CD4-positive, alpha-beta T cell (primary cell): Measurements from ENCODE around the gene UGT1A9. TPM values are rescaled to one million over a fixed set of nuclear protein-coding genes. Genes with fewer than 3 reads are reported as not detected.

Experiments used
- ATAC-seq: fragments of 200-7000 bp; cut with Tn5 transposase; one replicate; pipeline ENCODE4 v1.10.0; 2022; ENCODE audit warnings: mild to moderate bottlenecking; ENCODE audit not compliant: poor library complexity
- CTCF ChIA-PET: fragments of 350-600 bp; sonication (Branson Sonifier 250); formaldehyde crosslinking; loops from one replicate; lab custom pipeline; 2021; ENCODE audit warnings: antibody characterized with exemption, inconsistent platforms; lab: Charles Lee
- POLR2A ChIA-PET: fragments of 350-600 bp; sonication (Branson Sonifier 250); formaldehyde crosslinking; loops from one replicate; lab custom pipeline; 2021; ENCODE audit warnings: antibody characterized with exemption, inconsistent platforms; lab: Charles Lee
- DNase-seq, 14 experiments: peaks; one replicate each; pipeline ENCODE4 v3.0.0-alpha.2; 2013 to 2020; ENCODE audit warnings: mixed read lengths in 2 of 14
- H3K27ac ChIP-seq, 2 donors: one replicate each; pipeline versions ENCODE4 v1.5.1 to v1.7.0; 2013; ENCODE audit warnings: low read length in 2 of 2, low read depth in 1 of 2, mild to moderate bottlenecking in 1 of 2
- H3K27me3 ChIP-seq, 2 experiments: 1 replicate in 1 of 2; 2 replicates in 1 of 2; pipeline versions ENCODE4 v1.6.1 to v1.7.0; 2013; ENCODE audit warnings: low read length in 2 of 2, control low read depth in 1 of 2, mild to moderate bottlenecking in 1 of 2, moderate library complexity in 1 of 2; ENCODE audit not compliant: insufficient read depth in 2 of 2, control insufficient read depth in 1 of 2
- H3K36me3 ChIP-seq: one replicate; pipeline ENCODE4 v1.6.1; 2013; ENCODE audit warnings: low read length, control low read depth; ENCODE audit not compliant: insufficient read depth
- H3K4me1 ChIP-seq: one replicate; pipeline ENCODE4 v1.6.1; 2013; ENCODE audit warnings: low read length, control low read depth; ENCODE audit not compliant: insufficient read depth
- H3K4me3 ChIP-seq: one replicate; pipeline ENCODE4 v1.5.1; 2013; ENCODE audit warnings: mild to moderate bottlenecking, low read length, moderate library complexity
- H3K9me3 ChIP-seq, 2 experiments: 1 replicate in 1 of 2; 2 replicates in 1 of 2; pipeline versions ENCODE4 v1.6.1 to v1.7.0; 2013; ENCODE audit warnings: low read length in 2 of 2, mild to moderate bottlenecking in 2 of 2, control low read depth in 1 of 2, moderate library complexity in 1 of 2; ENCODE audit not compliant: control insufficient read depth in 1 of 2, insufficient read depth in 1 of 2
- H3K27ac Mint-ChIP-seq: one replicate; pipeline ENCODE4 v1.8.0; 2020; ENCODE audit warnings: mixed read lengths
- H3K27me3 Mint-ChIP-seq: one replicate; pipeline ENCODE4 v1.8.0; 2021; ENCODE audit warnings: mixed read lengths
- H3K36me3 Mint-ChIP-seq: one replicate; pipeline ENCODE4 v1.8.0; 2021; ENCODE audit warnings: low read depth, mixed read lengths
- H3K4me1 Mint-ChIP-seq: one replicate; pipeline ENCODE4 v1.8.0; 2021; ENCODE audit warnings: low read depth, mixed read lengths
- H3K4me3 Mint-ChIP-seq: one replicate; pipeline ENCODE4 v1.8.0; 2020; ENCODE audit warnings: mild to moderate bottlenecking, mixed read lengths
- H3K9me3 Mint-ChIP-seq: one replicate; pipeline ENCODE4 v1.8.0; 2020; ENCODE audit warnings: mixed read lengths
- CTCF ChIP-seq: fragments of 200-600 bp; IDR thresholded peaks from one replicate; pipeline ENCODE4 v1.8.0; 2022; ENCODE audit warnings: antibody characterized with exemption, mild to moderate bottlenecking
- intact Hi-C, 2 experiments: fragments of 100-400 bp; cut with DNase I in 1 of 2; cut with micrococcal nuclease in 1 of 2; formaldehyde crosslinking; loops; one replicate each; pipeline versions ENCODE4 v1.15.1 to v1.9.0; 2023 to 2025; cut with DNase I, micrococcal nuclease
- total RNA-seq, 174 experiments: library from RNA in 2 of 174; stranded (reverse) in 2 of 174; gene quantifications; one replicate each; pipeline ENCODE4 v1.2.3 and lab custom pipeline; 2021 to 2026

The UGT1A9 gene
- total RNA-seq, 2 experiments from 2014 or later = not detected

GRCh38 chr2:233789554-233789953 is 117.9 kb downstream of the UGT1A9 start:
- ATAC-seq (no peak), DNase-seq (no peak)
- peaks cover 12% of the 10 kb centered on the region for H3K27me3 Mint-ChIP-seq
- Histone ChIP-seq H3K36me3 (no peaks in the 10 kb centered on the region), H3K4me1 (no peaks in the 10 kb centered on the region), H3K27me3 (peaks cover 0 to 5% of the 10 kb centered on the region in 2 experiments), H3K27ac (no peak overlapping the region), H3K9me3 (peaks cover 0 to 8% of the 10 kb centered on the region in 2 experiments), H3K4me3 (no peak overlapping the region)
- CTCF ChIA-PET = no interaction called here
- H3K9me3 Mint-ChIP-seq = no peaks in the 10 kb centered on the region
- TF ChIP-seq CTCF = no peak
- intact Hi-C loops = no loop called here
- no peaks in the 10 kb centered on the region for H3K36me3 Mint-ChIP-seq
- H3K27ac Mint-ChIP-seq = no peak overlapping the region
- POLR2A ChIA-PET = no interaction called here
- H3K4me3 Mint-ChIP-seq = no peak overlapping the region
- H3K4me1 Mint-ChIP-seq = no peaks in the 10 kb centered on the region

DNA sequence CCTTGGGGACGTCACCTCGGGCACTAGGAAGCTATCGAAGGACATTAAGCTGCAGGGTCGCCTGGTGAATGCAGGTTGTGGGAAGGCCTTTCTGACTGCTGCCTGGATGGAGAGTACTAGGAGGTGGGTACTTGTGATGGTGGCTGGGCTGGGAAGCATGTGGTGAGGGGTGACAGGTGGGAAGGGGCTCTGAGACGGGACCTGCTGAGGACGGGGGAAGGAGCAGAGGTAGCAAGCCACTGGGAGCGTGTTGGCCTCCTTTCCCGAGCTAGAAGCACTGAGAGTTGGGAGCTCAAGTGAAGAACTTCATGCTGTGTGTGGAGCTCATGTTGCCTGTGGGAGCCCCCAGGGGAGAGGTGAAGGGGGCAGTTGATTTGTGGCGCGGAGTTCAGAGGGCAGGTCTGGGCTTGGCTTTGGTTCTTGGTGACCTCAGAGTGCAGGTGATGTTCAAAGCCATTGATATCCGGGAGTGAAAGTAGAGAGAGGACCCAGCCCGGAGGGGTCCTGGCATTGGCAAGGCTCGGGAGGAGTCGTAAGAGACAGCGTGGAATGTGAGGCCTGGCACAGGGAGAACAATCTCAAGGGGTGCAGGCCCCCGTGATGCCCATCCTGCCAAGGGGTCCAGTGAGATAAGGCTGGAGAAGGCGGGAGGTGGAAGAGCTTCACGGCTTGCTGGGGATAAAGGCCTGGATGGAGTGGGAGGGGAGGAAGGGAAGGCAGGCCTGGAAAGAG is 119.6 kb downstream of the UGT1A9 start:
- no peaks in the 10 kb centered on the region for H3K36me3 ChIP-seq
- no peak overlapping the region for H3K27ac Mint-ChIP-seq
- no peaks in the 10 kb centered on the region for H3K9me3 Mint-ChIP-seq
- DNase-seq (no peak), ATAC-seq (no peak)
- no peaks in the 10 kb centered on the region for H3K4me1 ChIP-seq
- H3K4me3 ChIP-seq = no peak overlapping the region
- no peaks in the 10 kb centered on the region for H3K4me1 Mint-ChIP-seq
- POLR2A ChIA-PET = no interaction called here
- no peak overlapping the region for H3K4me3 Mint-ChIP-seq
- intact Hi-C loops = no loop called here
- peaks cover 0 to 8% of the 10 kb centered on the region in 2 experiments for H3K9me3 ChIP-seq
- no peaks in the 10 kb centered on the region for H3K27me3 ChIP-seq
- peaks cover 2% of the 10 kb centered on the region for H3K27me3 Mint-ChIP-seq
- H3K27ac ChIP-seq = no peak overlapping the region
- no peaks in the 10 kb centered on the region for H3K36me3 Mint-ChIP-seq
- CTCF ChIA-PET = no interaction called here
- TF ChIP-seq CTCF = no peak

- POLR2A ChIA-PET = no interaction called here
- Mint-ChIP-seq H3K27ac (no peak overlapping the region), H3K4me3 (no peak overlapping the region)
Observed at GRCh38 chr2:233791883-233792329, 120.2 kb downstream of the UGT1A9 start.

More at GRCh38 chr2:233791883-233792329, 120.2 kb downstream of the UGT1A9 start:
- H3K4me1 Mint-ChIP-seq = no peaks in the 10 kb centered on the region
- H3K27me3 Mint-ChIP-seq = no peaks in the 10 kb centered on the region
- Histone ChIP-seq H3K9me3 (peaks cover 0 to 8% of the 10 kb centered on the region in 2 experiments), H3K27ac (no peak overlapping the region), H3K4me3 (no peak overlapping the region), H3K27me3 (no peaks in the 10 kb centered on the region), H3K4me1 (no peaks in the 10 kb centered on the region), H3K36me3 (no peaks in the 10 kb centered on the region)
- DNase-seq = no peak
- no peaks in the 10 kb centered on the region for H3K9me3 Mint-ChIP-seq
- TF ChIP-seq CTCF = no peak
- no peak for ATAC-seq
- CTCF ChIA-PET = no interaction called here
- intact Hi-C loops = no loop called here
- no peaks in the 10 kb centered on the region for H3K36me3 Mint-ChIP-seq
